ENCODE measurements around the gene NLRP7.

Gene NLRP7

DNA sequence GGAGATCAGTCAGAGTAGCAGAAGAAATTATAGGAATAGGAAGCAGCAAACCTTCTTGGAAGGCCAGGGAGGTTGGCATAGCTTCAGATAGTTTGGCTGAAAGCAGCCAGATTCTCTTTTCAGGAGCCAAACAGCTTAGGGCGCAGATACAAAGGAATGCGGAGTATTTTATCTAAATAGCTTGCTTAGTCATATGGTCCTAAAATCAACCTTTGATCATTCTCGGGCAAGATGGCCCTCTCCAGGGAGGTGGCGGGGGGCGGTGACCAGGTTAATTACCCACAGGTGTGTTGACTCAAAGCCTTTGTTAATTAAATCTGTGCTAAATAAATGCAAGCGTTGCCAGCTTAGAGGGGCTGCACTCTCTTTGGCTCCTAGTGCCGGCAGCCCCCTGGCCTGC, 53.9 kb downstream of the NLRP7 start:
- H3K4me3 ChIP-seq (ENCODE audit: low read depth, low read length) = no peak overlapping the region
- DNase-seq (ENCODE audit: low read depth) = no peak
- TF ChIP-seq, protein P1, sequence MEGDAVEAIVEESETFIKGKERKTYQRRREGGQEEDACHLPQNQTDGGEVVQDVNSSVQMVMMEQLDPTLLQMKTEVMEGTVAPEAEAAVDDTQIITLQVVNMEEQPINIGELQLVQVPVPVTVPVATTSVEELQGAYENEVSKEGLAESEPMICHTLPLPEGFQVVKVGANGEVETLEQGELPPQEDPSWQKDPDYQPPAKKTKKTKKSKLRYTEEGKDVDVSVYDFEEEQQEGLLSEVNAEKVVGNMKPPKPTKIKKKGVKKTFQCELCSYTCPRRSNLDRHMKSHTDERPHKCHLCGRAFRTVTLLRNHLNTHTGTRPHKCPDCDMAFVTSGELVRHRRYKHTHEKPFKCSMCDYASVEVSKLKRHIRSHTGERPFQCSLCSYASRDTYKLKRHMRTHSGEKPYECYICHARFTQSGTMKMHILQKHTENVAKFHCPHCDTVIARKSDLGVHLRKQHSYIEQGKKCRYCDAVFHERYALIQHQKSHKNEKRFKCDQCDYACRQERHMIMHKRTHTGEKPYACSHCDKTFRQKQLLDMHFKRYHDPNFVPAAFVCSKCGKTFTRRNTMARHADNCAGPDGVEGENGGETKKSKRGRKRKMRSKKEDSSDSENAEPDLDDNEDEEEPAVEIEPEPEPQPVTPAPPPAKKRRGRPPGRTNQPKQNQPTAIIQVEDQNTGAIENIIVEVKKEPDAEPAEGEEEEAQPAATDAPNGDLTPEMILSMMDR (conservative IDR thresholded peaks at IDR 0.05; ENCODE audit: low read depth, low read length) = no peak

DNA sequence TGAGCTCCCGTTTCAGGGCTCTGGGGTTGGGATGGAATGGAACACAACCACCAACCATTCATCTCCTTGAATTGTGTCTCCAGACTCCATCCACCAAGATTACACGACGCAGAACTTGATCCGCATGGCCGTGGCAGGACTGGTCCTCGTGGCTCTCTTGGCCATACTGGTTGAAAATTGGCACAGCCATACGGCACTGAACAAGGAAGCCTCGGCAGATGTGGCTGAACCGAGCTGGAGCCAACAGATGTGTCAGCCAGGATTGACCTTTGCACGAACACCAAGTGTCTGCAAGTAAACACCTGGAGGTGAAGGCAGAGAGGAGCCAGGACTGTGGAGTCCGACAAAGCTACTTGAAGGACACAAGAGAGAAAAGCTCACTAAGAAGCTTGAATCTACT, 57.8 kb downstream of the NLRP7 start:
- TF ChIP-seq, protein P1 (conservative IDR thresholded peaks at IDR 0.05; ENCODE audit: low read depth, low read length) = no peak
- H3K4me3 ChIP-seq (ENCODE audit: low read depth, low read length) = no peak overlapping the region
- DNase-seq (ENCODE audit: low read depth) = no peak

- H3K4me3 ChIP-seq (ENCODE audit: low read depth, low read length) = no peak overlapping the region
- no peak for DNase-seq (ENCODE audit: low read depth)
- TF ChIP-seq, protein P1 (conservative IDR thresholded peaks at IDR 0.05; ENCODE audit: low read depth, low read length) = no peak
Observed at GRCh38 chr19:54888239-54888638, 59.1 kb downstream of the NLRP7 start.

- TF ChIP-seq, protein P1 (conservative IDR thresholded peaks at IDR 0.05; ENCODE audit: low read depth, low read length) = no peak
- no peak overlapping the region for H3K4me3 ChIP-seq (ENCODE audit: low read depth, low read length)
- DNase-seq (ENCODE audit: low read depth) = no peak
Observed at GRCh38 chr19:54883228-54883627, 64.1 kb downstream of the NLRP7 start.

- H3K4me3 ChIP-seq (ENCODE audit: low read depth, low read length) = no peak overlapping the region
- TF ChIP-seq, protein P1 (conservative IDR thresholded peaks at IDR 0.05; ENCODE audit: low read depth, low read length) = no peak
- peak; percentile 2 for DNase-seq (ENCODE audit: low read depth)
Observed at GRCh38 chr19:54882758-54883157, 64.6 kb downstream of the NLRP7 start.

DNA sequence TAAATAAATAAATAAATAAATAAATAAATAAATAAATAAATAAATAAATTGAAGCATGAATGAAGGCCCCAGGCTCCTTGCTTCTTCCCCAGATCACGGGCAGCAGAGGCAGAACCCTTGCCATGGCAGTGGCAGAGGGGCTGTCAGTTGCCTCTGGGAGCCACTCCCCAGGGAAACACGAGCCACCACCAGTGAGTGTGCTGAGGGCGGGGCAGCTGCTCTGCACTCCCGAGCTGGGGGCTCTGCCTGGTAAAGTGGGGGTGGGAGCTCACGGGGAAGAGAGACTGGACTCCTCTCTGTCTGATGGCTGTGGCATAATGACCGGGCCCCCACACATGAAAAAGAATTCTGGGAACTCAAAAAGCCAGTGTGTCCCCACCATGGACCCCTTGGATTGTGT, 65.4 kb downstream of the NLRP7 start:
- DNase-seq (ENCODE audit: low read depth) = no peak
- TF ChIP-seq, protein P1 (conservative IDR thresholded peaks at IDR 0.05; ENCODE audit: low read depth, low read length) = no peak
- no peak overlapping the region for H3K4me3 ChIP-seq (ENCODE audit: low read depth, low read length)

GRCh38 chr19:54877471-54877870, 69.9 kb downstream of the NLRP7 start:
- DNase-seq (ENCODE audit: low read depth) = no peak
- TF ChIP-seq, protein P1 (conservative IDR thresholded peaks at IDR 0.05; ENCODE audit: low read depth, low read length) = no peak
- no peak overlapping the region for H3K4me3 ChIP-seq (ENCODE audit: low read depth, low read length)

All from choroid plexus epithelial cell (primary cell).